Measurements from ENCODE around the gene ATP23. TPM values are rescaled to one million over a fixed set of nuclear protein-coding genes. Genes with fewer than 3 reads are reported as not detected.

ATP23 gene
- total RNA-seq, 2 donors from 2014 or later = 4.3 to 6.4 TPM

GRCh38 chr12:57902478-57902969 lies 38.8 kb upstream of the ATP23 start:
- Mint-ChIP-seq H3K36me3 (ENCODE audit: low read depth) (no peaks in the 10 kb centered on the region), H3K27me3 (peaks cover 23% of the 10 kb centered on the region), H3K4me1 (peaks cover 29% of the 10 kb centered on the region), H3K4me3 (no peak overlapping the region), H3K27ac (peak overlapping the region; percentile 83)
- ATAC-seq = no peak
- no peak for DNase-seq
- H3K9me3 ChIP-seq (ENCODE audit: control insufficient read depth, low read length, poor library complexity, severe bottlenecking) = no peaks in the 10 kb centered on the region

- Mint-ChIP-seq H3K27ac (no peak overlapping the region), H3K4me3 (no peak overlapping the region), H3K36me3 (ENCODE audit: low read depth) (no peaks in the 10 kb centered on the region), H3K4me1 (peaks cover 15% of the 10 kb centered on the region), H3K27me3 (peaks cover 41% of the 10 kb centered on the region)
- no peaks in the 10 kb centered on the region for H3K9me3 ChIP-seq (ENCODE audit: control insufficient read depth, low read length, poor library complexity, severe bottlenecking)
- ATAC-seq (no peak), DNase-seq (no peak)
Observed at GRCh38 chr12:57904426-57904825, 36.9 kb upstream of the ATP23 start.

GRCh38 chr12:57904848-57905811 lies 36.2 kb upstream of the ATP23 start:
- DNase-seq (peak; percentile 59 to 82 (median 69)), ATAC-seq (peak; percentile 100)
- no peaks in the 10 kb centered on the region for H3K36me3 Mint-ChIP-seq (ENCODE audit: low read depth)
- peaks cover 48% of the 10 kb centered on the region for H3K27me3 Mint-ChIP-seq
- peak overlapping the region; percentile 71 for H3K4me3 Mint-ChIP-seq
- H3K27ac Mint-ChIP-seq = peak overlapping the region; percentile 90
- H3K9me3 ChIP-seq (ENCODE audit: control insufficient read depth, low read length, poor library complexity, severe bottlenecking) = no peaks in the 10 kb centered on the region
- peaks cover 14% of the 10 kb centered on the region for H3K4me1 Mint-ChIP-seq

GRCh38 chr12:57905812-57906475 lies 35.4 kb upstream of the ATP23 start:
- Mint-ChIP-seq H3K27ac (peak overlapping the region; percentile 90), H3K4me3 (peak overlapping the region; percentile 55), H3K27me3 (peaks cover 54% of the 10 kb centered on the region), H3K4me1 (peaks cover 14% of the 10 kb centered on the region), H3K36me3 (ENCODE audit: low read depth) (no peaks in the 10 kb centered on the region)
- no peaks in the 10 kb centered on the region for H3K9me3 ChIP-seq (ENCODE audit: control insufficient read depth, low read length, poor library complexity, severe bottlenecking)
- no peak for DNase-seq
- no peak for ATAC-seq

- Mint-ChIP-seq H3K27ac (no peak overlapping the region), H3K4me1 (peaks cover 12% of the 10 kb centered on the region), H3K4me3 (no peak overlapping the region), H3K36me3 (ENCODE audit: low read depth) (no peaks in the 10 kb centered on the region), H3K27me3 (peaks cover 60% of the 10 kb centered on the region)
- H3K9me3 ChIP-seq (ENCODE audit: control insufficient read depth, low read length, poor library complexity, severe bottlenecking) = no peaks in the 10 kb centered on the region
- no peak for DNase-seq
- no peak for ATAC-seq
Observed at GRCh38 chr12:57906821-57907220, 34.5 kb upstream of the ATP23 start.

- ATAC-seq = no peak
- Mint-ChIP-seq H3K4me3 (no peak overlapping the region), H3K27ac (no peak overlapping the region), H3K27me3 (peaks cover 60% of the 10 kb centered on the region), H3K36me3 (ENCODE audit: low read depth) (no peaks in the 10 kb centered on the region), H3K4me1 (peaks cover 12% of the 10 kb centered on the region)
- DNase-seq = no peak
- H3K9me3 ChIP-seq (ENCODE audit: control insufficient read depth, low read length, poor library complexity, severe bottlenecking) = no peaks in the 10 kb centered on the region
Observed at GRCh38 chr12:57907281-57907680, 34.1 kb upstream of the ATP23 start.

- peaks cover 64% of the 10 kb centered on the region for H3K27me3 Mint-ChIP-seq
- H3K36me3 Mint-ChIP-seq (ENCODE audit: low read depth) = no peaks in the 10 kb centered on the region
- H3K4me3 Mint-ChIP-seq = no peak overlapping the region
- ATAC-seq = no peak
- H3K4me1 Mint-ChIP-seq = peaks cover 12% of the 10 kb centered on the region
- no peaks in the 10 kb centered on the region for H3K9me3 ChIP-seq (ENCODE audit: control insufficient read depth, low read length, poor library complexity, severe bottlenecking)
- no peak for DNase-seq
- H3K27ac Mint-ChIP-seq = no peak overlapping the region
Observed at GRCh38 chr12:57908511-57908910, 32.9 kb upstream of the ATP23 start.

- H3K27ac Mint-ChIP-seq = no peak overlapping the region
- DNase-seq (no peak), ATAC-seq (no peak)
- H3K27me3 Mint-ChIP-seq = peaks cover 68% of the 10 kb centered on the region
- peaks cover 12% of the 10 kb centered on the region for H3K4me1 Mint-ChIP-seq
- no peak overlapping the region for H3K4me3 Mint-ChIP-seq
- no peaks in the 10 kb centered on the region for H3K36me3 Mint-ChIP-seq (ENCODE audit: low read depth)
- H3K9me3 ChIP-seq (ENCODE audit: control insufficient read depth, low read length, poor library complexity, severe bottlenecking) = no peaks in the 10 kb centered on the region
Observed at GRCh38 chr12:57909056-57909455, 32.3 kb upstream of the ATP23 start.

- DNase-seq (no peak), ATAC-seq (no peak)
- Mint-ChIP-seq H3K4me3 (no peak overlapping the region), H3K27me3 (peaks cover 74% of the 10 kb centered on the region), H3K36me3 (ENCODE audit: low read depth) (no peaks in the 10 kb centered on the region), H3K27ac (no peak overlapping the region), H3K4me1 (peaks cover 12% of the 10 kb centered on the region)
- no peaks in the 10 kb centered on the region for H3K9me3 ChIP-seq (ENCODE audit: control insufficient read depth, low read length, poor library complexity, severe bottlenecking)
Observed at GRCh38 chr12:57909611-57910010, 31.8 kb upstream of the ATP23 start.

- no peaks in the 10 kb centered on the region for H3K36me3 Mint-ChIP-seq (ENCODE audit: low read depth)
- ATAC-seq (no peak), DNase-seq (no peak)
- H3K27me3 Mint-ChIP-seq = peaks cover 18% of the 10 kb centered on the region
- no peak overlapping the region for H3K27ac Mint-ChIP-seq
- peak overlapping the region; percentile 36 for H3K4me3 Mint-ChIP-seq
- no peaks in the 10 kb centered on the region for H3K4me1 Mint-ChIP-seq
- H3K9me3 ChIP-seq (ENCODE audit: control insufficient read depth, low read length, poor library complexity, severe bottlenecking) = no peaks in the 10 kb centered on the region
Observed at GRCh38 chr12:57918147-57918546, 23.2 kb upstream of the ATP23 start.

GRCh38 chr12:57927086-57927485 lies 14.3 kb upstream of the ATP23 start:
- Mint-ChIP-seq H3K27ac (no peak overlapping the region), H3K27me3 (no peaks in the 10 kb centered on the region), H3K4me3 (no peak overlapping the region), H3K36me3 (ENCODE audit: low read depth) (no peaks in the 10 kb centered on the region), H3K4me1 (no peaks in the 10 kb centered on the region)
- DNase-seq = no peak
- H3K9me3 ChIP-seq (ENCODE audit: control insufficient read depth, low read length, poor library complexity, severe bottlenecking) = no peaks in the 10 kb centered on the region
- no peak for ATAC-seq

GRCh38 chr12:57929092-57929830 lies 12.1 kb upstream of the ATP23 start:
- ATAC-seq (no peak), DNase-seq (no peak)
- Mint-ChIP-seq H3K27me3 (no peaks in the 10 kb centered on the region), H3K4me1 (no peaks in the 10 kb centered on the region), H3K36me3 (ENCODE audit: low read depth) (peaks cover 4% of the 10 kb centered on the region), H3K27ac (no peak overlapping the region), H3K4me3 (no peak overlapping the region)
- no peaks in the 10 kb centered on the region for H3K9me3 ChIP-seq (ENCODE audit: control insufficient read depth, low read length, poor library complexity, severe bottlenecking)

GRCh38 chr12:57934819-57935218 lies 6.5 kb upstream of the ATP23 start:
- H3K4me1 Mint-ChIP-seq = peaks cover 14% of the 10 kb centered on the region
- ATAC-seq (no peak), DNase-seq (no peak)
- H3K4me3 Mint-ChIP-seq = no peak overlapping the region
- peak overlapping the region; percentile 98 for H3K27ac Mint-ChIP-seq
- peaks cover 4% of the 10 kb centered on the region for H3K36me3 Mint-ChIP-seq (ENCODE audit: low read depth)
- no peaks in the 10 kb centered on the region for H3K27me3 Mint-ChIP-seq
- no peaks in the 10 kb centered on the region for H3K9me3 ChIP-seq (ENCODE audit: control insufficient read depth, low read length, poor library complexity, severe bottlenecking)
